ENCODE results near the gene BHLHA15. TPM values are rescaled to one million over a fixed set of nuclear protein-coding genes. Genes with fewer than 3 reads are reported as not detected.

BHLHA15 gene
- total and polyA plus RNA-seq, 9 of the 15 experiments (the other 6 are each of a cell fraction or from before 2014, with no cell fraction given), result 0.22 to 2.0 (median 1.1) TPM; not detected in 4

DNA sequence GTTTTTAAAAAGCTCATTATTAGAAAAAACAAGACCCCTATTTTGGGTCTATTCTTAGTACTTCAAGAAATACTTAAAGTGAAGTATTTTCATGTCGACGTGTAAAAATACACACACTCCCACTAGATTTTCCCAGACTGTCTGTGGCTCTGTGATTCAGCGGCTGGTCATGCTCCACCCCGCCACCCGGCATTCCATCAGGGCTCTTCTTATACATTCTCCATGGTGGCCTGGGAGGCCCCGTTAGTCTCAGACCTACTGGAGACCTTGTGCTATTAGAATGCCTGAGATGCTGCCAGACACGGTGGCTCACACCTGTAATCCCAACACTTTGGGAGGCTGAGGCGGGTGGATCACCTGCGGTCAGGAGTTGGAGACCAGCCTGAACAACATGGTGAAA lies 27.7 kb downstream of the BHLHA15 start:
- Histone ChIP-seq H3K36me3 (ENCODE audit: control insufficient read depth, insufficient read depth, low read length) (no peaks in the 10 kb centered on the region), H3K9me3 (replicated peaks; ENCODE audit: control insufficient read depth, insufficient read depth, low read depth, low read length) (no peaks in the 10 kb centered on the region), H2AFZ (ENCODE audit: low read depth, low read length) (no peak overlapping the region), H3K4me1 (replicated peaks in 1 of 2; ENCODE audit: control insufficient read depth in 2 of 2, insufficient read depth in 2 of 2, low read length in 2 of 2) (peaks cover 0 to 15% of the 10 kb centered on the region in 2 experiments; a peak in 2 of 5 replicates), H3K9me1 (ENCODE audit: control insufficient read depth, insufficient read depth, low read length) (no peaks in the 10 kb centered on the region), H3K4me3 (no peak overlapping the region), H3K27me3 (ENCODE audit: control insufficient read depth in 2 of 2, insufficient read depth in 2 of 2, low read length in 2 of 2) (peaks cover 2 to 8% of the 10 kb centered on the region in 2 experiments; a peak in 1 of 5 replicates), H4K20me1 (replicated peaks; ENCODE audit: control insufficient read depth, insufficient read depth, low read length) (no peaks in the 10 kb centered on the region), H3K79me2 (ENCODE audit: control insufficient read depth, insufficient read depth, low read length) (no peaks in the 10 kb centered on the region), H3K4me2 (ENCODE audit: insufficient read depth, low read length) (no peak overlapping the region), H3K27ac (ENCODE audit: extremely low read depth, low read depth, low read length) (no peak overlapping the region), H3K9ac (ENCODE audit: insufficient read depth in 1 of 2, low read depth in 2 of 2, low read length in 2 of 2) (no peak overlapping the region)
- POLR2A ChIA-PET, result interaction anchor here (0.6 kb wide), 1 partner anchor 1097 kb away, joined by 3 read pairs; no protein-coding TSS in a partner anchor
- DNase-seq (ENCODE audit: extremely low read depth in 1 of 4, low spot score in 3 of 4), result no peak
- FAIRE-seq, result no peak
- in situ Hi-C loops (cut with MboI) (loop anchor here (5.0 kb wide), 1 partner anchor 43 kb away; the partner anchor contains the start of gene BRI3), intact Hi-C loops (cut with micrococcal nuclease) (no loop called here)
- WGBS (ENCODE audit: insufficient coverage, low coverage, missing lambda C conversion rate), result 59% methylated on average over 6 of the region's 9 CpGs
- ATAC-seq, result no peak
- TF ChIP-seq POU5F1 (IDR thresholded peaks at IDR 0.05; ENCODE audit: borderline replicate concordance, low read depth, low read length, partially characterized antibody) (no peak), ZBTB1 (CRISPR knock-in tag; IDR thresholded peaks at IDR 0.05; ENCODE audit: borderline replicate concordance, low read depth) (no peak), EWSR1 (IDR thresholded peaks at IDR 0.05; ENCODE audit: borderline replicate concordance, low read depth, partially characterized antibody) (no peak), TRIM24 (IDR thresholded peaks at IDR 0.05) (no peak), ZNF699 (CRISPR knock-in tag; IDR thresholded peaks at IDR 0.05; ENCODE audit: insufficient replicate concordance) (no peak), KAT8 (IDR thresholded peaks at IDR 0.05; ENCODE audit: low read depth) (no peak), FOXA1 (IDR thresholded peaks at IDR 0.05; ENCODE audit: borderline replicate concordance) (no peak), NCOA4 (IDR thresholded peaks at IDR 0.05; ENCODE audit: partially characterized antibody) (no peak), FOXK1 (CRISPR knock-in tag; IDR thresholded peaks at IDR 0.05; ENCODE audit: borderline replicate concordance) (no peak)
- CTCF ChIA-PET (ENCODE audit: low intra/inter-chr PET ratio), result no interaction called here
- no TSS peak for BruUV-seq (replicated peaks)

All from K562 (cell line).